Inflammatory macrophage (primary cell): ENCODE data around the gene HEBP2.

ENCODE experiments used
- DNase-seq, 2 donors: peaks; one replicate each; pipeline ENCODE4 v3.0.0-alpha.2; 2020 to 2022

The HEBP2 gene

GRCh38 chr6:138455746-138456400 lies 51.9 kb downstream of the HEBP2 start:
- peak in 1 of 2 donors; percentile 3 for DNase-seq

- DNase-seq, result no peak
Measured at GRCh38 chr6:138456401-138456790, 52.4 kb downstream of the HEBP2 start.

GRCh38 chr6:138461647-138462046 lies 57.6 kb downstream of the HEBP2 start:
- DNase-seq, result no peak

- no peak for DNase-seq
Measured at GRCh38 chr6:138464085-138464484, 60.1 kb downstream of the HEBP2 start.

DNA sequence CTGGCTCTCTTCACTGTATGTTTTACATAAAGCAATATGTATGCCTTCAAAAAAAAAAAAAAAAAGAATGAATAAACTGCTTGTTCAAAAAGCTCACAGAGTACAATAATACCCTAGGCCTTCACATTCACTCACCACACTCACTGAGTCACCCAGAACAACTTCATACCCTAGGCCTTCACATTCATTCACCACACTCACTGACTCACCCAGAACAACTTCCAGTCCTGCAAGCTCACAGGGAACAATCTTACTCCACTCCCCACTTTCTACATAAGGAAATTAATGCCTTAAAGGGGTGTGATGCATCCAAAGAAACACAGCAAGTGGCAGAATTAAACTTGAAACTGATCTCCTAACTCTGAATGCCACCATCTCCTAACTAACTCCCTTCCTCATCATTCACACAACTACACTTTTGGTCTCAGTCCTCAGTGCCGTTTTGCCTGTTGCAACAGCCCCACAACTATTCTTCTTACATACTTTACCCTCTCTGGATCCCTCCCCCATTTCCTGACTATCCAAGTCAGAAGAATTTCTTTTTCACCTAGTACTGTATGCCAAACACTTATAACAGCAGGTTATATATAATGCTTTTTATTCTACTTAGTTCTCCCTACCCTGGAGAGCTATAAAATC lies 61.1 kb downstream of the HEBP2 start:
- DNase-seq, result peak in 1 of 2 donors; percentile 4

- DNase-seq, result no peak
Measured at GRCh38 chr6:138467901-138468300, 63.9 kb downstream of the HEBP2 start.

DNA sequence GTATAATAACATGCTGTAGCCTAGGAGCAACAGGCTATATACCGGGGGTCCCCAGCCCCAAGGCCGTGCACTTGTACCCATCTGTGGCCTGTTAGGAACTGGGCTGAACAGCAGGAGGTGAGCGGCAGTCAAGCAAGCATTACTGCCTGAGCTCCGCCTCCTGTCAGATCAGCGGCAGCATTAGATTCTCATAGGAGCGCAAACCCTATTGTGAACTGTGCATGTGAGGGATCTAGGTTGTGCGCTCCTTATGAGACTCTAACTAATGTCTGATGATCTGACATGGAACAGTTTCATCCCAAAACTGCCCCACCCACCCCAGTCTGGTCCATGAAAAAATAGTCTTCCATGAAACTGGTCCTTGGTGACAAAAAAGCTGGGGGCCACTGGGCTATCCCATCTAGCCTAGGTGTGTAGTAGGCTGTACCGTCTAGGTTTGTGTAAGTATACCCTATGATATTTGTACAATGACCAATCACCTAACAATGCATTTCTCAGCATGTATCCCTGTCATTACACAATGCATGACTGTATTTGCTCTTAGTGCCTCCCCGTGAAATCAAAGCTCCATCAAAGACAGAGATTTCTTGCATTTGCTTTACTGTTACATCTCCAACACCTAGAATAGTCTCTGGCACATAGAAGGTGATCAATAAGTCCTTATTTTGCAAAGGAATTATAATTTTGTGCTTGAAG lies 64.4 kb downstream of the HEBP2 start:
- DNase-seq, result no peak
